HK-2 (cell line): ENCODE measurements around the gene PDE1C.
A peak's percentile ranks its signal among the peaks of the same experiment; 100 is the strongest.

ENCODE experiments used
- DNase-seq: peaks from one replicate; pipeline ENCODE4 v3.0.0-alpha.2; 2018; ENCODE audit not compliant: unreplicated experiment

The PDE1C gene

DNA sequence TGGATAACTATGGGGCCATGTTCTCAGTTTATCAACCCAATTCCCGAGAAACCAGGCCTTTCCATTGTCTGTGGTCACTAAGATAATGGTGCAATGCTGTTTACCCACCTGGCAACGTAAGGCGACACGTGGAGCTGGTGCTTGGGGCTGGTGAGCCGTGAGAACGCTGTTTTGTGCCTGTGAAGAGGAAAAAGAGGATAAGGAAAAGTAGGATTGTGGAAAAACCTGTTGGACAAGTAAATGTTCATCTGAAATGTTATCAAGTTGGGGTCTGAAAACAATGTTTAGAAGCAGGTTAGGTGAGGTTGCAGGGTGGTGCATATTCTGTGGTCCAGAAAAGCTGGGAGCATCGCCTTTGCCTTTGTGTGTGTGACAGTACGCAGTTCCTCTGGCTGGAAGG lies 294.7 kb downstream of the PDE1C start:
- no peak for DNase-seq

DNA sequence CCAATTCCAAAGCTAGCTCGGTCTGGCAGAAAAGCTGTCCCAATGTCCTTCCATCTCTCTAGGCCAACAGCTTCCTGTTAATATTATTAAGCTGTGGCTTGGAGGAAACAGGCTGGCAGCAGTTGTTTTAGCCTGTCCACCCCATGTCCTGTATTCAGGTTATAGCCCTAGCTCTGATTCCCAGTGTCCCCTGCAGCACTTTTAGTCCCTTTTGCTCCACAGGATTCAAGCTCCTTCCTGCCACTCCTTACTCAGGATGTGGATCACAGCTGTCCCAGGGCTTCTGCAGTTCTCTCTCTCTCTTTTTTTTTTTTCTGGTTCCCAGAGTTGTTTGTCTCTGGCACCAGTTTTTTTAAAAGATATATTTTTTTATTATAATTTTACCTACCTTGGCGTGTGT lies 298.0 kb downstream of the PDE1C start:
- DNase-seq: no peak

DNA sequence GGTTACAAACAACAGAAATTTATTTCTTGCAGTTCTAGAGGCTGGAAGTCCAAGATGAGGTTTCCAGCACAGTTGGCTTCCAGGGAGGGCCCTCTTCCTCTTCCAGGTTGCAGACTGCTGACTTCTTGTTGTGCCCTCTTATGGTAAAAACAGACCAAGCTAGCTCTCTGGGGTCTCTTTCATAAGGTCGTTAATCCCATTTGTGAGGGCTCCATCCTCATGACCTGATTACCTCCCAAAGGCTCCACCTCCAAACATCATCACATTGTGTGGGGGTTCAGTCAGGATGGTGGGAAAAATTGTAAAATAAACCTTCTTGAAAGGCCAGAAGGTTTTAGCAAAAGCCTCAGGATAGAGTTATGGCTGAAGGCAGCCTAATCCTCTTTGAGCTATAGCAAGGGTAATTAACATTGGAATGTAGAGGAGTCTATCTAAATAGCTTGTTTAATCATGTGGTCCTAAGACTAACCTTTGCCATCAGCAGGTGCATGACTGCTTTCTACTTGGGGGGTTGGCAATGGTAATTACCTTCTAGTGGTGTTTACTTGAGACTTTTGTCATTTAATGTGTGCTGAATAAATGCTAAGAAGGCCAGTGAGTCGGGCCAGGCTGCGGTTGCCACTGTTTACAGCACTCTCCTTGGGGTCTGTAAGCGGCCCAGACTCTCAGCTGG lies 302.4 kb downstream of the PDE1C start:
- DNase-seq: no peak

DNA sequence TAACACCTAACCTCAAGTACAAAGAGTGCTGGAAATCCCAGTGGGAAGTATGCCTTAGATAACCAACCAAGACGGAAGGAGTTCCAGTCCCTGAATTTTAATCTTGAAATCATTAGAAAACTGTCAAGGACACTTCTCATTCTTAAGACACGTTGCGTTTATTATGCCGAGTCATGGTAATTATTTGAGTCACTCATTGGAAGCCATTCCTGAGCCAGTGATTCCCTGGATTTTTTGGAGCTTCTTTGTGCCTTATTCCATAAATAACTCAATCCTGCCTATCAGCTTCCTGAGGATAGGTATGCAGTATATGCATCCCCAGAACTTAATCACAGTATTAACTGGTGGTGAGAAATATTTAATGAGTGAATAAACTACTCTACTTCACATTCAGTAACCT lies 305.7 kb downstream of the PDE1C start:
- DNase-seq: no peak

DNA sequence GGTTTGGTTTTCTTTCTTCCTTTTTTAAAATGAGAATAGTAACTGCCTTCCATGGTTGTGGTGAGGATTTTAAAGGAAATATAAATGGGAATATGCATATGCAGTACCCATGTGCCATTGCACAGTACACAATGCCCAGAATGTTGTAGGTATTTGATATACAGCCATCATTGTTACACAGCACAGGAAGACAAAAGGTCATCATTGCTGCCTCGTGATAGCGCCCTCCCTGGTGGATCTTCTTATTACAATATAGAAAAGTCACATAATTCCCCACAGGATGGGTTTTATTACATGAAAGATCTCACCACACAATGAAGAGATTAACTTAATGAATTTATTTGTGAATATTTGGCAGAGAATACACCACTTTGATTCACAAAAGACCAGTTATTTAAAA lies 306.7 kb downstream of the PDE1C start:
- DNase-seq: no peak

DNA sequence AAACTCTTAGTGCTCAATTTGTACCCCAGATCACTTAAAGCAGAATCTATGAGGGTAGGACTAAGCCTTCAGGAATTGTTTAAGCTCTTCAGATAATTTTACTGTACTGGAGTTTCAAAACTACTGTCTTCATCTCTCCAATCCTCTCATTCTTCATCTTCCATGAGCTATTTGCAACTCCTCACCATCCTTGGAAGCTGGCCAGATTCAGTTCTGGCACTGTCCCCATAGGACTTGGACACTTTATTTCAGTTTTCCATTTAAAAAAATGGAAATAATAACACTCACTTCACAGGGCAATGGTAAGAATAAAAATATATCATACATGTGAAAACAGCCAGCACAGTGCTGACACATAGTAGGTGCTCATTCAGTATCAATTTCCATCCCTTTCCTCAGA lies 308.6 kb downstream of the PDE1C start:
- no peak for DNase-seq

DNA sequence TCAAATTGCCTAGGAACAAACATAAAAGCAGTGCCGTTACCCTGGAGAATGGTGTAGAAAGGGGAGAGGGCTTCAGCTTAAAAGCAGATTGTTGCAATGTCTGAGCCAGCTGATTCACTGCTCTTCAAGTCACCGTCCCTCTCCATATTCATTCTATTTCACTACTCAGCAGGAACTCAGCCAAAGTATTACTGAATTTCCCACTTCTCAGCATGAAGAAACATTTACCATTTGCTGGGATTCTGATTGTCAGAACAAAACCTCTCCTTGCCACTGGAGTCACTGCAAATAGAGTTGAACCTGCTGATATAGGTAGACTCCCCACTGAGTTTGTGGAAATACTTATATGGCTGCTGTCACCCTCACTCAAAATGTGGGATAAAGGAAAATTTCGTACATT lies 311.5 kb downstream of the PDE1C start:
- no peak for DNase-seq

DNA sequence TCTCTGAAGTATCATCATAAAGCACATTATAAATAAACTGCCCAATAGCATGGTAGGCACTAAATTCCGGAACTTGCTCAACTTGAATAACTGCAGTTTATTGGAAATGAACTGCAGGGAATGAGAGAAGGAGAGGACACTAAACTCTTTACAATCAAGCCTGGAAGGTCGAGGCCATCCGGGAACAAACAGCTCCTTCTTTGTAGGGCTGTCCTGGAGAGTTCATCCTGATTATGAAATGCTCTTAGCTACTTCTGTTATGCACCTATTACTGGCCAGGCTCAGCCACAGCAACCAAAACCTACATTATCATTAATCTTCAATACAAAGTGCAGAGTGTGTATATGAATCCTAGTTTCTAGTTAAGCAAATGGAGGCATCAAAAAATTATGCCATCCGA lies 318.5 kb downstream of the PDE1C start:
- no peak for DNase-seq

DNA sequence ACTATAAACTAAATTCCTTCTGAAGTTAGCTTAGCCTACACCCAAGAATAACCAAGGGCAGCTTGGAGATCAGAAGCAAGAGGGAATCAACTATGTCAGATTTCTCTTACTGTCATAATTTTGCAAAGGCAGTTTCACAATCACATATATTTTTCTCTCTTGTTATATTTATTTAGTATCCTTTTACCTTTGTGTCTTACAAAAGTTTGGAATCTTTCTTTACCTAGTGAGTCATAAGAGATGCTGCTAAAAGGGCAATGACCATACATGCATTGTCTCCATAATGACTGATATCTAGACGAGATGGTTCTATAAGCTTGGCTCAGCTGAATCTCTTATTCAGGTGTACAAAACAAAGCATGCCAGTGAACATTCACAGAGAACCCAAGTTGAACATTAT lies 322.1 kb downstream of the PDE1C start:
- no peak for DNase-seq

DNA sequence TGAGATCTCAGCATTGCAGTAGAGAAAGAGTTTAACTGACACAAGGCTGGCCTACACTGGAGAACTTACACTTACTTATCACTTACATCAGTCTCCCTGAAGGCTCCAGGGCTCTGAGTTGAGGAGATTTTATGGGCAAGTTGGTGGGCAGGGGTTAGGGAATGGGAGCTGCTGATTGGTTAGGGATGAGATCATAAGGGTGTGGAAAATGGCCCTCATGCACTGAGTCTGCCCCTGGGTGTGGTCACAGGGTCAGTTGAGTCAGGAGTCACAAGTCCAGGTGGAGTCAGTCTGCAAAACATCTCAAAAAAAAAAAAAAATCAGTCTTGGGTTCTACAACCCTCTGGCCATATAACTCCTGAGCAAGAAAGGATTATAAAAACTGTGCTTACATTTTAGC lies 322.7 kb downstream of the PDE1C start:
- DNase-seq: no peak

DNA sequence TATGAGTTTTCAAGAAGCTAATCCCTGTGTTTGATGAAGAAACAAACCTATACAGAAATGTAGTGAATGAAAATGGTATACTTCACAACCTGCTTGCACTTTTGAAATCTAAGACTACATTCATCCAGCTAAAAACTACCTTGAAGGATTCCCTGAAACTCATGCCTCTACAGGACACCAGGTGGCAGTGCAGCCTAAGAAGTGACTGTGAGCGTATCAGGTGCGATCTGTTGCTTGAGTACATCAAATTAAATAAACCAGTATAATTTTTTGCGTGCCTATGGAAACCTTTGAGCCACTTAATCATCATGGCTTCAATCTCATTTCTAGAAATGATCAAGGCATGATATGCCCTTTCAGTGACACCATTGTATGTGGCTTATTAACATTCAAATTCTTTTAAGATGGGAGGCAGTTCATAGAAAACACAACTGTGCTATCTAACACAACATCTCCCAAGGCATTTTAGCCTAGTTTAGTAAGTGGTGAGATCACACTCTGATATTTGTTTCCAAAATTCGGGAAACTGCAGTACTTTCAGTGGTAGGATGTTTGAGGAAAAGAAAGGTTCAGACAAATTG lies 325.8 kb downstream of the PDE1C start:
- DNase-seq: peak; percentile 26

DNA sequence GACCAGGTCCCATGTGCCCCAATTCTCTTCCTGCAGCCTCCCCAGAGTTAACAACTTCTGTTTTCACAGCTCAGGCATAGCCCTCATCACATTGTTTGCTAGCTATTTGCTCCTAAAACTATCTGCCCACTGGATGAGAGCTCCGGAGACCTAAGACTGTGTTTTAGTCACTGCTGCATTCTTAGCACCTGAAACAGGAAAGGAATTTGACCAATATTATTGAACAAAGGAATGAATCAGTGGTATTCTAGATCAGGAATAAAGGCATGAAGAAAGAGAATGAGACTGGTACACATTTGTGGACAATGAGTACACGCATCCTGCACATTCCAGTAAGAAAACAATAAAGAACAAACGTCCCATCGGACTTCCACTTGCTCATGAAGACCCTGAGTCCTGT lies 328.4 kb downstream of the PDE1C start:
- no peak for DNase-seq

DNA sequence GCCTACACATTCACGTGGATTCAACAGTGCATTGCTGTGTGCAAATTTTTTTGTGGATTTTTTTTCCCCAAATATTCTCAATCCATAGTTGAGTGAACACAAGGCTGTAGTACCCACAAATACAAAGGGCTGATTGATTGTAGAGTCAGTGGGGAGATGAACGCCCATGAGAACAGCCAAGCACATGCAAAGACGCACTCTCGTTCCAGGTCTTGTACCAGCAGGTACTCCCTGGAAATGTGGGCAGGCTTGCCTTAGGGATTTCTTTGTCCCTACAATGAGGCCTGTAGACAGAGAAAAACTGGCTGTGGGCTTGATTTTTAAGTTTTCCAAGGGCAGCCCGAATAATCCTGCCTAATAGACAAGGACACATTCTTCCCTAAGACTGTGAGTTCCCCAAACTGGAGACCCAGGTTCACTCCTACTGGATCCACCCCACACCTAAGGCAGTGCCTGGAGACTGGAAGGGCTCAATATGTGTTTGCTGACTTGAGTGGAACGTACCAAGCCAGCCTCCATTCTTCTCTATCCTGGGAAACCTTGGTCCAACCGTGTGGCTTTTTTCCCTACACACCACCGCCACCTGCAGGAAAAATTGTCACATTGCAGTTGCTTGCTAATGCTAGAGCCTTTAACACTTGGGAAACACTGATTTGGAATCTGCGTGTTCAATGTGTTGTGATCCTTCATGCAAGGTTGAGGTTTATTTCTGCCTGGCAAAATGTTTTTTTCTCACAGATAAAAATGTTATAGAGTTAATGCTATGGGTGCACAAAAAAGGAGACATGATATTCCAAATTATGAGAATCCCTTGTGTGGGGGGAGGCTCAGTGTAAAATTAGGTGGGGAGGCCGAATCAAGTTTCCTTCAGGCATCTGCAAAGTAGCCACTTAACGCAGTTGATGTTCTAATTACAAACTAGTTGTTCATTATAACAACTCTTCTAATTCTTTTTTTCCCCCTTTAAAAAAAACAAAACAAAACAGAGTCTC lies 333.9 kb downstream of the PDE1C start:
- peak; percentile 47 for DNase-seq

DNA sequence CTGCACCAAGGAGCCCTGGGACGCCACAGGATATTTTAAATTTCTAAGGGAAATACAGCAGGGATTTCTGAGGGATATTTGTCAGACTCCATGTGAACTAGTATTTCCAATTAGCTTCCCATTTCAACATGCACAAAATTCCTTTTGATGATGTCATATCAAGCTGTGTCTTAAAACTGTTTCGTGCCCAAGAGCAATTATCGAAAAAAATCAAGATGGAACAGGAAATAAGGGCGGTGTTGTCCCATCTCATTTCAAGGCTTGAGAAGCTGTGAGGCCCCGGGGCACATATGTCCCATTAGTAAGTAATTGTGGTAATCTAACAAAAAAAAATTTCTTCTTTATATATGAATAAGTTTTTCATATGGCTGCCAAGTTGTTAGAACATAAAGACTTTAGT lies 335.8 kb downstream of the PDE1C start:
- DNase-seq: no peak

DNA sequence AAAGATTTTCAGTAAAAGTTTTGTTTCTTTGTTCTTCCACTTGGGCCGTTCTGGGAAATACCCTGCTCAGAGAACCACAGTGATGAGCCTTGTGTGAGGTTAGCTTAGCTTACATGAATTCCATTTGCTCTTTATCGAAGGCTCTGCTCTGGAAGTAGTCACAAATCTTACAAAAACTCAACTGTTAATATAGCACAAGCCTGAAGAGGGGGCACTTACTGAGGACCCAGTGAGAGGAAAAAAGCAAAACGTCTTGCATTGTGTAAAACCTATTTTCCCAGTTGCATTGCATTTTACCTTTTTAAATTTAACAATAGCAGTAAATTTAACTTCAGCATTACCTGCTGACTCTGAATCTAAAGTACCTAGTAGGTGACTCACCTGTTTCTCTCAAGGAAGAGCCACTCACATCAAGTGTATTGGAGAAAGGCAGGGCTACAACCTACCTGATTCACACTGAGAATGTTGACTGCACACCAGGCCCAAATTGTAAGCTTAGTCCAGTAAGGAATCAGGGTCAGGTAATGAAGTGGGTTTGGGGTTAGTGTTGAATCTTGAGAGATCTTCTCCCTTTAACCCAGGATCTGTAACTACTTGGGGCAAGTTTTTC lies 340.9 kb downstream of the PDE1C start:
- no peak for DNase-seq

DNA sequence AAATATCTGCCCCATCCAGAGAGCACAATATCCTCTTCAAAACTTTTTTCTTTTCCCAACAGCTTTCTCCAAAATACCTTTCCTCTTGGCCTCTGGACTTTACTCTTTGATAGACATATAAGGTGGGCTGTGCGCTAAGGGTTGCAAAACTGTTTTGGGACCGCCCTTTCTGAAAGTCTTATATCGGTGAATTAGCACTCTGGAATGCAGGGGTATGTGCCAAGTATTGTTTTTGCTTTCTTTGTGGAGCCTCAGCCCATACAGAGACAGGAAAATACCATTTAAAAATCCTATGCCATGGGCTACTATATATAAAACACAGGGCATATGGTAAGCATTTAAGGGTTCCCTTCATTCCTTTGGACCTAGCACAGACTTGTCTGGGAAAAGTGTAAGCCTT lies 345.5 kb downstream of the PDE1C start:
- DNase-seq: no peak

DNA sequence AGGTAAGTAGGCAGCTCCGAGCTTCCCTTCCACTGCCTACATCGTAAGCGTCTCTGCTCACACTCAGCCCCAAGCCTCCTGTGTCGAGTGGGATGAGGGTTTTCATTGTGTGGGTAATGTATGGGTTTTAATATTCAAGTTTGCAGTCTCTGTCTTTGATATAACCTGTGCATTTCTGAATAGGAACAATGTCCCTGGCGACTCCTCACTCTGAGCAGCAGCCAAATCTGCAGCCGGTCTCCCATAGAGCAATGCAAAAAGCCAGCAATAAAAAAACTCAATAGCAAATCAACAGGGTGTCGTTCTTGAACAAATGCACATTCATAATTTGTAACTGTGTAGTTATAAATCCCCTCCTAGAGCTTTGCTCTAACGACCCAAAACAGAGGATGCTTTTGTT lies 349.8 kb downstream of the PDE1C start:
- DNase-seq: no peak

DNA sequence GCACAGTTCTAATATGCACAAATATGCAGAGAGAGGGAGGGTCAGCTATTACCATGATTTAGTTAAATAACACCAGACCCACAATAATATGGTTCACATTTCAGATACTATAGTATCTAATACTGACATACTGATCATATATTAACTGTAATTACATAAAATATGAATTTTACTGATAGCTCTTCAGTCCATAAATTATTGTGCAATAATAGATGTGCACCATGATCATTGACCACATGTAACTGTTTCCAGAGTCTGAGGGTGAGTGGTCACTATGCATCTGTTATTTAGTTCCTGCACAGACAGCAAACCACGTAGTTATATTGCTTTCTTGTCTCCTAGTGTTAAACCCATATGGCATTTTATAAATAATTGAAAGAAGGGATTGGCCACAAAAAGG lies 353.9 kb downstream of the PDE1C start:
- no peak for DNase-seq

DNA sequence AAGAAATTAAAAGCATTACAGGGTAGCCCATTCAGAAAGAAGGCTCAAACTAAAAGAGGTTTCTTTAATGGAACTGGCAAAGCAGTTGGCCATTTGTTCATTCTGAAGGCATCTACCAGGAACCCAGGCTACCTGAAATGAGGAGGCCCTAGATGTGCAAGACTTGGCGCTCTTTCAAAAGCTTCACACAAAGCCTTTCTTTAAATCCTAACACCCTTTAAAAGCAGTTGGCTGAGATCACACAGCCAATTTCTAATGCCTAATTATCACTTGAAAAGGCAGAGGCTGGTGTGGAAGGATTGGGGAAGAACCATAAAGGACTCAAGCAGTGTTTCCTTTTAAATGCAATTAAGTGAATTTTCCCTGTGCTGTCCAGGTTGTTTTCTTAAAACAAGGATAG lies 360.0 kb downstream of the PDE1C start:
- no peak for DNase-seq

DNA sequence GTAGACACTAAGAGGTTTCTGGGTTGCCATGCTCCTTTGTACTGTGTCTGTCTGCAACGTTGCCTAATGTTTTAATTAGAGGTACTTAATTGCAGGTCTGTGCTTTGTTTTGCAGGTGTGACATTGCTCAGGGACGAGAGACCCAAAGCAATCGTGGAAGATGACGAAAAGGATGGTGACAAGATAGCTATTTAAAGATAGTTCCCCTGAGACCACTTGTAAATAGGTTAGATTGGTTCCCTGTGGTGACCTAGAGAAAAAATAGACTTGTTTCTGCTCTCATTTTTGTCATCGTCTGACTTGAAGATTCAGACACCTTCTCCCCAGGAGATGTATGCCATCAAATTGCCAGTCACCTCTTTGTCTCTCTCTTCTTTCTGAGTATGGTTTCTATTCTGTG lies 363.1 kb downstream of the PDE1C start:
- no peak for DNase-seq

DNA sequence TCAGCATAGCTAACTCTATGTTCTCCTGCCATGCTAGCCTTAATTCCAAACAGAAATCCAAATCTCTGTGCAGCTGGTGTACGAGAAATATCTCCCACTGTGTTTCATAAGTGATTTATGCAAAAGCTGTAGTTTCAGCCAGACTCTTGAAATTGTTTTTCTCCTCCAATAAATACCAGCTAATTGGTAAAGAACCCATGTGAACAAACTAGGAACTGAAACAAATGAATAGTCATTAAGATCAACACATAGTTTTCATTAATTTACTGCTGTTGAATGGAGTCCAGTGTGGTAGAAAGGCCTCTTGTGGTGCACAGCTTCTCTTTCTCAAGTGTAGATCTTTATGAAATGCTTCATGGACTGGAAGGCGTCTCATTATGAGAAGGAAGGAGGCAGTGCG lies 364.8 kb downstream of the PDE1C start:
- no peak for DNase-seq

DNA sequence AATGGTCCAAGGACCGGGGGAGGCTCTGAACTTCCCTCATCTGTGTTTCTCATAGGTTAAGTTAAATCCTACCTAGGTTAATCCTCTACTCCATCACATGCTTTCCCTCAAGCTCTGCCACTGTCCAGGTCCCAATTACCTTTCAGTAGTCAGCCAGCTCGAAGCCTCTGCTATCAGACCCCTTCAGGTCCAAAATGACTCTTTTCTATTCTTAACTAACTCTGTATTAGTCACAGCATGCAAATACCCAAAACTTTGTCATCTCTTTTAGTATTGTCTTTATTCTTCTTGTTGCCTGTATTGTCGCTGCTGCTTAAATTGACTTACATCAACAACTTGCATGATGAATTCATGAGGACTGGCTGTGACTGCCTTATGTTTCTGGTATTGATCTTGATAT lies 367.9 kb downstream of the PDE1C start:
- DNase-seq: no peak
